Esophagus muscularis mucosa (tissue), 4 donors: ENCODE measurements around the gene ENPP6.

Experiments
- CTCF ChIP-seq, 3 experiments: fragments of 200-600 bp in 2 of 3; fragments of 450-650 bp in 1 of 3; sonication (generic) in 2 of 3; IDR thresholded peaks; one replicate each; pipeline ENCODE4 v1.5.1; 2017 to 2019; ENCODE audit warnings: antibody characterized with exemption in 3 of 3, mild to moderate bottlenecking in 2 of 3, moderate library complexity in 1 of 3
- EP300 ChIP-seq: sonication (generic); formaldehyde crosslinking; IDR thresholded peaks from one replicate; pipeline ENCODE4 v1.6.1; 2017; ENCODE audit warnings: antibody characterized with exemption
- POLR2A ChIP-seq: fragments of 450-650 bp; IDR thresholded peaks from one replicate; pipeline ENCODE4 v1.6.1; 2017; ENCODE audit warnings: antibody characterized with exemption, moderate library complexity, mild to moderate bottlenecking, low read depth
- POLR2AphosphoS5 ChIP-seq, 2 donors: sonication (generic); formaldehyde crosslinking; IDR thresholded peaks; one replicate each; pipeline ENCODE4 v1.6.1; 2017; ENCODE audit warnings: antibody characterized with exemption in 2 of 2

- TF ChIP-seq CTCF (IDR thresholded peaks at IDR 0.05) = no peak
- TF ChIP-seq POLR2AphosphoS5 (IDR thresholded peaks at IDR 0.05) = no peak
- TF ChIP-seq POLR2A = no peak
- TF ChIP-seq EP300 = no peak
Observed at GRCh38 chr4:184064877-184065276, 152.8 kb downstream of the ENPP6 start.
